Fibroblast of lung (primary cell): ENCODE results near the gene HIVEP1. TPM values are rescaled to one million over a fixed set of nuclear protein-coding genes. Genes with fewer than 3 reads are reported as not detected.

Experiments used
- DNase-seq, 2 donors: peaks; one replicate each; pipeline versions ENCODE4 v3.0.0 to v3.0.0-alpha.2; 2010; ENCODE audit warnings: low read depth in 2 of 2
- H2AFZ ChIP-seq: 2 replicates; pipeline ENCODE4 v1.5.1; 2012; ENCODE audit warnings: low read length, control low read depth, inconsistent platforms
- H3K27ac ChIP-seq: 2 replicates; pipeline ENCODE4 v1.5.1; 2011; ENCODE audit warnings: low read length, control low read depth; ENCODE audit not compliant: insufficient read depth
- H3K27me3 ChIP-seq: 2 replicates; pipeline ENCODE4 v1.5.1; 2011; ENCODE audit warnings: mild to moderate bottlenecking, low read length; ENCODE audit not compliant: control insufficient read depth, insufficient read depth
- H3K36me3 ChIP-seq: 2 replicates; pipeline ENCODE4 v1.5.1; 2011; ENCODE audit warnings: low read length; ENCODE audit not compliant: control insufficient read depth, insufficient read depth
- H3K4me1 ChIP-seq: 2 replicates; pipeline ENCODE4 v1.5.1; 2011; ENCODE audit warnings: low read length; ENCODE audit not compliant: control insufficient read depth, insufficient read depth; ENCODE audit errors: extremely low read depth
- H3K4me2 ChIP-seq: 2 replicates; pipeline ENCODE4 v1.5.1; 2011; ENCODE audit warnings: low read length, control low read depth; ENCODE audit not compliant: insufficient read depth; ENCODE audit errors: extremely low read depth
- H3K4me3 ChIP-seq, 4 experiments: fragments of 200-600 bp in 1 of 4; sonication (generic) in 1 of 4; replicated peaks in 1 of 4; 2 replicates each; pipeline ENCODE4 v1.5.1; 2011 to 2016; ENCODE audit warnings: low read length in 4 of 4, low read depth in 3 of 4, mild to moderate bottlenecking in 3 of 4, control low read depth in 2 of 4, inconsistent platforms in 1 of 4, mixed read lengths in 1 of 4; ENCODE audit not compliant: insufficient read depth in 1 of 4; ENCODE audit errors: control extremely low read depth in 1 of 4
- H3K79me2 ChIP-seq: 2 replicates; pipeline ENCODE4 v1.5.1; 2012; ENCODE audit warnings: mild to moderate bottlenecking, low read length, inconsistent platforms; ENCODE audit not compliant: control insufficient read depth, insufficient read depth
- H3K9ac ChIP-seq: 2 replicates; pipeline ENCODE4 v1.5.1; 2011; ENCODE audit warnings: mild to moderate bottlenecking, low read length, control low read depth; ENCODE audit not compliant: insufficient read depth
- H3K9me3 ChIP-seq: 2 replicates; pipeline ENCODE4 v1.5.1; 2012; ENCODE audit warnings: low read depth, low read length; ENCODE audit not compliant: control insufficient read depth, insufficient read depth
- H4K20me1 ChIP-seq: 2 replicates; pipeline ENCODE4 v1.5.1; 2011; ENCODE audit warnings: low read length; ENCODE audit not compliant: control insufficient read depth, insufficient read depth; ENCODE audit errors: extremely low read depth
- EZH2 ChIP-seq: IDR thresholded peaks from 2 replicates; pipeline ENCODE4 v1.5.1; 2012; ENCODE audit warnings: low read length, control low read depth, mild to moderate bottlenecking; ENCODE audit errors: missing control alignments
- polyA plus RNA-seq, 2 donors: library from polyadenylated mRNA; depleted of rRNA in 1 of 2; stranded (reverse) in 1 of 2; unstranded in 1 of 2; fragments of >200 nt; gene quantifications; 2 replicates each; pipeline ENCODE4 v1.2.1, GENCODE V29; 2011 to 2012; ENCODE audit warnings: missing spikeins in 1 of 2
- total RNA-seq: library from RNA; depleted of rRNA; stranded (reverse); fragments of >200 nt; gene quantifications from 2 replicates; pipeline ENCODE4 v1.2.1, GENCODE V29; 2014
- TF ChIP-seq, protein P1 (sequence below), 2 donors: IDR thresholded peaks in 1 of 2; conservative IDR thresholded peaks in 1 of 2; 1 replicate in 1 of 2; 2 replicates in 1 of 2; pipeline ENCODE4 v1.5.1; 2011 to 2012; ENCODE audit warnings: low read length in 2 of 2, control low read depth in 1 of 2, inconsistent platforms in 1 of 2, low read depth in 1 of 2, mild to moderate bottlenecking in 1 of 2

The HIVEP1 gene
- total and polyA plus RNA-seq, 2 donors (not counting 1 experiment from before 2014, with no cell fraction given): 9.9 to 14.6 TPM

DNA sequence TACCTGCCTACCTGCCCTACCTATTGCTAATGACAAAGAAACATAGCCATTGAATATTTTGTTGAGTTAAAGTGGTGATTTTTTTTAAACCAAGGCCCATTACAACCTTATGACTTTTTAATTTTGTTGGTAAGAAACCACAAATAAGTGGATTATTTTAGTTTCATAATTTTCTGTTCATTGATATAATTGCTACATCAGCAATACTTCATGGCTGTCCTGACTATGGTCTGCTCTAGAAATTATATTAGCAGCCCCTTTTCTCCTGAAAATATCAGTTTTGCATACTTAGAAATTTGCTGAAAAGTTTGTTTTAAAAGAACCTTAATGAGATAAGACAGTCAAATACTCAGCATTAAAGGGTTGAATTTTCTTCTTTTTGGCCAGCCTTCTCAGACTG lies 106.5 kb downstream of the HIVEP1 start:
- Histone ChIP-seq H3K4me1 (no peaks in the 10 kb centered on the region), H3K9me3 (no peaks in the 10 kb centered on the region), H2AFZ (no peak overlapping the region), H3K36me3 (no peaks in the 10 kb centered on the region), H3K4me2 (no peak overlapping the region), H3K27ac (no peak overlapping the region), H3K79me2 (no peaks in the 10 kb centered on the region), H3K27me3 (no peaks in the 10 kb centered on the region), H3K9ac (no peak overlapping the region), H4K20me1 (no peaks in the 10 kb centered on the region), H3K4me3 (no peak overlapping the region)
- TF ChIP-seq, protein P1, sequence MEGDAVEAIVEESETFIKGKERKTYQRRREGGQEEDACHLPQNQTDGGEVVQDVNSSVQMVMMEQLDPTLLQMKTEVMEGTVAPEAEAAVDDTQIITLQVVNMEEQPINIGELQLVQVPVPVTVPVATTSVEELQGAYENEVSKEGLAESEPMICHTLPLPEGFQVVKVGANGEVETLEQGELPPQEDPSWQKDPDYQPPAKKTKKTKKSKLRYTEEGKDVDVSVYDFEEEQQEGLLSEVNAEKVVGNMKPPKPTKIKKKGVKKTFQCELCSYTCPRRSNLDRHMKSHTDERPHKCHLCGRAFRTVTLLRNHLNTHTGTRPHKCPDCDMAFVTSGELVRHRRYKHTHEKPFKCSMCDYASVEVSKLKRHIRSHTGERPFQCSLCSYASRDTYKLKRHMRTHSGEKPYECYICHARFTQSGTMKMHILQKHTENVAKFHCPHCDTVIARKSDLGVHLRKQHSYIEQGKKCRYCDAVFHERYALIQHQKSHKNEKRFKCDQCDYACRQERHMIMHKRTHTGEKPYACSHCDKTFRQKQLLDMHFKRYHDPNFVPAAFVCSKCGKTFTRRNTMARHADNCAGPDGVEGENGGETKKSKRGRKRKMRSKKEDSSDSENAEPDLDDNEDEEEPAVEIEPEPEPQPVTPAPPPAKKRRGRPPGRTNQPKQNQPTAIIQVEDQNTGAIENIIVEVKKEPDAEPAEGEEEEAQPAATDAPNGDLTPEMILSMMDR (conservative IDR thresholded peaks at IDR 0.05 in 1 of 2, IDR thresholded peaks at IDR 0.05 in 1 of 2; ENCODE audit: low read depth in 1 of 2, low read length in 2 of 2): no peak
- no peak for TF ChIP-seq EZH2
- DNase-seq: no peak

DNA sequence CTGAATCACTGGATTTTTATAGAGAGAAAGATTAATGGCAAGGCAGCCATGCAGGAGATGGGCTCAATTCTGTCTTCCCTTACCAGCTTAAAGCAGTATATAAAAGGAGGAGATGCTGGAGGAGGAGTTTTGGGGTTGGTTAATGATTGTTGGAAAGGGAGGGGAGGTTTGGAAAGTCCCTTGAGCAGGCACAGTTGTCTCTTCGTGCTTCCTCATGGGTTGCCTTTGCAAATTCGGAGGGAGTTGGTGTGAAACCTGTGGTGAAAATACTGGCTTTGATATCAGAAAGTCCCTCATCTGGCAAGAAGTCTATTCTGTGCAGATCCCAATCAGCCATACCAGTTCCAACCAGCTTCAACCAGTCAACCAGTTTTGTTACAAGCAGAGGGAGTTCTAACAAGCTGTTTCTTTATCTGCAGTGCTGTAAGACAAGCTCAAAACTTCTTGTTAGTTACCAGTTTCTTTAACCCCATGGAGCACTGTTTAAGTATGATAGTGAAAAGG lies 107.0 kb downstream of the HIVEP1 start:
- DNase-seq: no peak
- H2AFZ ChIP-seq: no peak overlapping the region
- H3K9ac ChIP-seq: no peak overlapping the region
- H3K36me3 ChIP-seq: no peaks in the 10 kb centered on the region
- no peaks in the 10 kb centered on the region for H3K27me3 ChIP-seq
- no peaks in the 10 kb centered on the region for H4K20me1 ChIP-seq
- no peaks in the 10 kb centered on the region for H3K9me3 ChIP-seq
- no peaks in the 10 kb centered on the region for H3K4me1 ChIP-seq
- no peak for TF ChIP-seq EZH2
- TF ChIP-seq, protein P1 (conservative IDR thresholded peaks at IDR 0.05 in 1 of 2, IDR thresholded peaks at IDR 0.05 in 1 of 2; ENCODE audit: low read depth in 1 of 2, low read length in 2 of 2): no peak
- H3K79me2 ChIP-seq: no peaks in the 10 kb centered on the region
- no peak overlapping the region for H3K27ac ChIP-seq
- H3K4me3 ChIP-seq: no peak overlapping the region
- no peak overlapping the region for H3K4me2 ChIP-seq

DNA sequence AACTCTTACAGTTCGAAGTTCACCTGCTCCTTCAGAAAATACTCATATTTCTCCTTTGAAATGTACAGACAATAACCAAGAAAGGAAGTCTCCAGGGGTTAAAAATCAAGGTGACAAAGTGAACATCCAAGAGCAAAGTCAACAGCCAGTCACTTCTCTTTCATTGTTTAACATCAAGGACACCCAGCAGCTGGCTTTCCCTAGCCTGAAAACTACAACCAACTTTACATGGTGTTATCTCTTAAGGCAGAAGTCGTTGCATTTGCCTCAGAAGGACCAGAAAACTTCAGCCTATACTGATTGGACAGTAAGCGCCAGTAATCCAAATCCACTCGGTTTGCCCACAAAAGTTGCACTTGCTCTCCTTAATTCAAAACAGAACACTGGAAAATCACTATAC lies 113.3 kb downstream of the HIVEP1 start:
- H3K4me3 ChIP-seq: no peak overlapping the region
- H3K36me3 ChIP-seq: no peaks in the 10 kb centered on the region
- no peak overlapping the region for H3K4me2 ChIP-seq
- no peaks in the 10 kb centered on the region for H3K4me1 ChIP-seq
- no peaks in the 10 kb centered on the region for H3K9me3 ChIP-seq
- no peak overlapping the region for H2AFZ ChIP-seq
- no peak overlapping the region for H3K9ac ChIP-seq
- TF ChIP-seq, protein P1 (conservative IDR thresholded peaks at IDR 0.05 in 1 of 2, IDR thresholded peaks at IDR 0.05 in 1 of 2; ENCODE audit: low read depth in 1 of 2, low read length in 2 of 2): no peak
- TF ChIP-seq EZH2: no peak
- H3K27me3 ChIP-seq: no peaks in the 10 kb centered on the region
- H3K79me2 ChIP-seq: no peaks in the 10 kb centered on the region
- no peak overlapping the region for H3K27ac ChIP-seq
- DNase-seq: no peak
- H4K20me1 ChIP-seq: no peaks in the 10 kb centered on the region
